Measurements from ENCODE around the gene YOD1. TPM values are rescaled to one million over a fixed set of nuclear protein-coding genes. Genes with fewer than 3 reads are reported as not detected.

The YOD1 gene
- total RNA-seq, 1 donor from 2014 or later = 15.3 TPM

GRCh38 chr1:207006914-207007313 lies 44.1 kb downstream of the YOD1 start:
- DNase-seq (ENCODE audit: low read depth) (no peak), FAIRE-seq (no peak)
- no peak overlapping the region for H3K4me3 ChIP-seq (ENCODE audit: low read depth, low read length)
- no peak for TF ChIP-seq CTCF (IDR thresholded peaks at IDR 0.05; ENCODE audit: insufficient read depth, low read length, severe bottlenecking)
- H3K36me3 ChIP-seq (ENCODE audit: control insufficient read depth, insufficient read depth, low read length) = no peaks in the 10 kb centered on the region
- H3K27me3 ChIP-seq (ENCODE audit: control insufficient read depth, insufficient read depth, low read length) = no peaks in the 10 kb centered on the region

- DNase-seq (ENCODE audit: low read depth) (no peak), FAIRE-seq (no peak)
- no peak for TF ChIP-seq CTCF (IDR thresholded peaks at IDR 0.05; ENCODE audit: insufficient read depth, low read length, severe bottlenecking)
- Histone ChIP-seq H3K27me3 (ENCODE audit: control insufficient read depth, insufficient read depth, low read length) (no peaks in the 10 kb centered on the region), H3K36me3 (ENCODE audit: control insufficient read depth, insufficient read depth, low read length) (no peaks in the 10 kb centered on the region), H3K4me3 (ENCODE audit: low read depth, low read length) (no peak overlapping the region)
Observed at GRCh38 chr1:207006083-207006482, 44.9 kb downstream of the YOD1 start.

- FAIRE-seq (no peak), DNase-seq (ENCODE audit: low read depth) (peak; percentile 80)
- H3K36me3 ChIP-seq (ENCODE audit: control insufficient read depth, insufficient read depth, low read length) = no peaks in the 10 kb centered on the region
- TF ChIP-seq CTCF (IDR thresholded peaks at IDR 0.05; ENCODE audit: insufficient read depth, low read length, severe bottlenecking) = peak; percentile 90
- H3K4me3 ChIP-seq (ENCODE audit: low read depth, low read length) = no peak overlapping the region
- no peaks in the 10 kb centered on the region for H3K27me3 ChIP-seq (ENCODE audit: control insufficient read depth, insufficient read depth, low read length)
Observed at GRCh38 chr1:207004931-207005830, 45.8 kb downstream of the YOD1 start.

GRCh38 chr1:207003210-207003609 lies 47.8 kb downstream of the YOD1 start:
- no peak for FAIRE-seq
- H3K4me3 ChIP-seq (ENCODE audit: low read depth, low read length) = no peak overlapping the region
- no peak for TF ChIP-seq CTCF (IDR thresholded peaks at IDR 0.05; ENCODE audit: insufficient read depth, low read length, severe bottlenecking)
- no peaks in the 10 kb centered on the region for H3K36me3 ChIP-seq (ENCODE audit: control insufficient read depth, insufficient read depth, low read length)
- no peaks in the 10 kb centered on the region for H3K27me3 ChIP-seq (ENCODE audit: control insufficient read depth, insufficient read depth, low read length)
- no peak for DNase-seq (ENCODE audit: low read depth)

GRCh38 chr1:207002724-207003146 lies 48.3 kb downstream of the YOD1 start:
- DNase-seq (ENCODE audit: low read depth) (peak; percentile 72), FAIRE-seq (peak; percentile 23)
- no peak for TF ChIP-seq CTCF (IDR thresholded peaks at IDR 0.05; ENCODE audit: insufficient read depth, low read length, severe bottlenecking)
- Histone ChIP-seq H3K4me3 (ENCODE audit: low read depth, low read length) (no peak overlapping the region), H3K27me3 (ENCODE audit: control insufficient read depth, insufficient read depth, low read length) (no peaks in the 10 kb centered on the region), H3K36me3 (ENCODE audit: control insufficient read depth, insufficient read depth, low read length) (no peaks in the 10 kb centered on the region)
